Measurements from ENCODE around the gene DNAJB13.
"Not testable (repeated sequence)": the region's sequence is repeated elsewhere in the genome, so short reads cannot be mapped to it uniquely, and the experiment has no call there.

DNAJB13 gene

DNA sequence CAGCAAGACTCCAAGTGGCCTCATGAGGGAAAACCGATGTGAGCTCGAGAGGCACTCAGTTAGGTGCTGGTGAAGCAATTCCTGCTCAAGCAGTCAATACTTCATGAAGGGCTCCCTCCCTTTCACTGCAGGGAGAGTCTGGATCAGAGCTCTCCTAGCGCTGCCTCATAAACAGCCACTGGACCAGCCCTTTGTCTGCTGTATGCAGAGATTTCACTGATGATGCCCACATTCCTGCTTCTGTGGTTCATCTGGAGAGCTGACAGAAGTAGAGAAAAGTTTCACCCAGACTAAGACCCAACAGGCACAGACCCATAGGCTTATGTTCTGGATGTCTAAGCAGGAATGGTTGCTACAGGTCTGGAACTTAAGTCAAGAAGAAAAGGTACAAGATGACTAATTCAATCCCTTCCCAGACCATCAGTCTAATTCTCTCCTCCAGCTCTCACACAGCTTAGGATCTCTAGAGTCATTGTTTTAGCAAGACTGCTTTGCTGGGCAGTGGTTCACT lies 27.8 kb downstream of the DNAJB13 start:
- no peak for DNase-seq

DNA sequence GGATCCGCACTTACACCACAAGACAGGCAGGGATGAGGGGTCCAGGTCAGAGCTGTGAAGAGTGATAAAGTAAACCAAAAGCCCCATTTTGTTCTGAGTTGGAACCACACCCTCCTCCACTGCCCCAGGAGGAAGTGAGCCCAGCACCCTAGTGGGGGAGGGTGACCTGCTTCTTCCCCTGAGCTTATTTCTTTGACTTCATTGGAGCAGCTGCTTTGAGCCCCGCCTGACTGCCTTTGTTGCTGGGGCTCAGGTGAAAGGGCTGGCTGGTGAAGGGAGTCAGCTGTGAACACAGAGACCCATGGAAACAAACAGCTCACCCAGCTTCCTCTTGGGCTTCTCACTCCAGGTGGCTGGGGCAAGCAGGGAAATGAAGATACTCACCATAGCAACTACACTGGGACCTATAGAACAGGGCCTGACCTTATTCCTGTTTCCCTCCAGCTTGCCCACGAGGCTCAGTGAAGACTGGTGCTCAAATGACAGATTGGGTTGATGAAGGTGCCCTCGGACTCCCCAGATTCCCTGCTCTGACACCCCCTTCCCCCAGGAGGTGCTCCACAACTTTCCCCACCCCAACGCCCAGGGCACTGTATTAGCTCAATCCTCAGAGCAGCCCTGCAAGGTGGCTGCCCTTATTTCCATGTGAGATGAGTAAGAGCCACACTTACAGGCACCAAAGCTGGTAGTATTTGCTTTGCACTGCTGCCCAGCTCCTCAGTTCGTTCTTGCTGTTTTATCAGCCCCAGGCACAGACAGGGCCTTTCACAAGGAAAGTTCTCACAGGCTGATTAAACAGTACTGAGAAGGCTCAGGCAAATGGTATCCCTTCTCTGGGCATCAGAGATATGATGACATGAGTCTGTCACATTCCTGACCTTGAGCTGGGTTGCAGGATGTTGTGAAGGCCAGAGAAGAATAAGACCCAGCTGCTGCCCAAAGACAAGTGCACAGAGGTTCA lies 29.5 kb downstream of the DNAJB13 start:
- DNase-seq = peak; percentile 94

DNA sequence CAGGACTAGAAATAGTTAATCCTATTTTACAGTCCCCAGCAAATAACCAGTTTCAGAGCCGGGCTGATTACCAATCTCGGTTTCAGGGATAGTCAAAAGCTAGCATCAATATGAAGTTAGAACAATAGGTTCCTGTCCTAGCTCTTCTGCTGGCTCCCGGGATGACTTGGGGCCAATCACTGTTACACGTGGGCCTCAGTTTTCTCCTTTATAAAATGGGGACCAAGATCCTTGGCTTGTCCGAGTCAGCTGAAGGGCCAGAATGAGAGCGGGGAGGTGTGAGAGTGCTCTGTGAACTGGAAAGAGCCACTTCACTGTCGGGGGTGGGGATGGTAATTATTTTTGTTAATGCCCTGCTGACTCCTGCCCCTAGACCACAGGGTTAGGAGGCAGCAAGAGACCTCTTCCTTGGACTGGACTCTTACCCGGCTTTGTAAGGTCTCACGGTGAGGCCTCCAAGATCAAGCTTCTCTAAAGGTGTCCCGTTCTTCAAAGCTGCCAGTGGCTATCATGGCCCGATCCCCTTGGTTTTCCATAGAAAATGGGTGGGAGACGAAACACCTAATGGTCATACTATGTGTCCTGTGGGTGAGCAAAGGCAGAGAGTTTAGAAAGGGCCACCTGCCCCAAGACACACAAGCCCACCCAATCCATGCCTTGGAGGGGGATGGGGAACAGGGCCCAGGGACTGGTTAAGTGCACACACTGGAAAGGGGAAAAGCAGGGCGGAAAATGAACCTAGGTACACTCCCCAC lies 30.4 kb downstream of the DNAJB13 start:
- DNase-seq = peak; percentile 29

DNA sequence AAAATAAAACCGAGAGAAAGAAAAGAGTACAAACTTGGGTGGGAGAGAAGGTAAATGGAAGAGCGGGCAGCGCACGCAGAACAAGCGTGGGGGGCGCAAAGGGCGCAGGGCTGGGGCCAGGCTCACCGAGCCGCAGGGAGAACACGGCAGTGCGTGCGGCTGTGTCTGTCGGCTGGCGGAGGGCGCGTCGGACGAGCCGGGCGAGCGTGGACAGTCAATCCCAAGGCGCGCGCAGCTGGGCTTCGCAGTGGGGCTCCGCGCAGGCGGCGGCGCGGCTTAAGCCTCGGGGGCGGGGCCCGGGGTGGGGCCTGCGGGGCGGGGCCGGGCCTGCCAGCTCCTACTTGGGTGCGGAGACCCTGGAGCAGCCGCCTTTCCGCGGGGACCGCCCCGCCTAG lies 31.8 kb downstream of the DNAJB13 start, which contains the start of gene UCP2:
Gene UCP2 (minus strand): TSS at position 249 of the 395 bp plus-strand sequence. CDS start 4,465 bp downstream, outside the sequence.
- DNase-seq = peak; percentile 94

DNA sequence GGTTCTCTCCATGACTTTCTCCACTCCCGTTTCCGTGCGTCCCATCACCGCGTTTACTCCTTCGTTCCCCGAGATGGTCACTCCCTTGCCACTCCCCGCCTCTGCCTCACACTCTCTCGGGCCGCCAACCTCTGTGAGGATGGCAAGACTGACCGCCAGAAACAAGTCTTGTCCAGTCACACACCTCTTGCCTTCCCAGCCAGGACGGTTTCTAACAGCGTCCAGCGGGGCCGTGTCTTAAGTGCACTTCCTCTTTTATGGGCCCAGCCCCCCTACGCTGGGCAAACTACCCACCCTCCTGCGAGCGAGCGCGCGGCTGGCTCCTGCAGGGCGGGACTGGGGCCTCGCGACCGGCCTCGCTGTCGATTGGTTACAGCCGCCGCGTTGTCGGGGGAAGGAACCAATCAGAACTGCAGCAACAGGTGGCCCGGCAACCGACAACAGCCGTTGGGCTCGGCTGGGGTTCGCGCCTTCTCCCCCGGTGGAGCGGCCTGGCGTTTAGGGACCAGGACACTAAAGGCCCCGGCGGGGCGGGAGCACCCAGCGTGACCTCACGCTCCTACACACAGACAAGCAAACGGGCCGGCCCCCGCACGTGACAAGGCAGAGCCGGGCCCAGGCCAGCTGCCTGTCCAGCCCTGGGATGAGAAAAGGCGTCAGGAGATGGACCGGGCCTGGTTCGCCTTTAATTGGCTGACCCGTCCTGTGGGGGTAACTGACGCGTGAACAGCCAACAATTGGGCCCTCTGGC lies 32.3 kb downstream of the DNAJB13 start:
- peak; percentile 97 for DNase-seq

DNA sequence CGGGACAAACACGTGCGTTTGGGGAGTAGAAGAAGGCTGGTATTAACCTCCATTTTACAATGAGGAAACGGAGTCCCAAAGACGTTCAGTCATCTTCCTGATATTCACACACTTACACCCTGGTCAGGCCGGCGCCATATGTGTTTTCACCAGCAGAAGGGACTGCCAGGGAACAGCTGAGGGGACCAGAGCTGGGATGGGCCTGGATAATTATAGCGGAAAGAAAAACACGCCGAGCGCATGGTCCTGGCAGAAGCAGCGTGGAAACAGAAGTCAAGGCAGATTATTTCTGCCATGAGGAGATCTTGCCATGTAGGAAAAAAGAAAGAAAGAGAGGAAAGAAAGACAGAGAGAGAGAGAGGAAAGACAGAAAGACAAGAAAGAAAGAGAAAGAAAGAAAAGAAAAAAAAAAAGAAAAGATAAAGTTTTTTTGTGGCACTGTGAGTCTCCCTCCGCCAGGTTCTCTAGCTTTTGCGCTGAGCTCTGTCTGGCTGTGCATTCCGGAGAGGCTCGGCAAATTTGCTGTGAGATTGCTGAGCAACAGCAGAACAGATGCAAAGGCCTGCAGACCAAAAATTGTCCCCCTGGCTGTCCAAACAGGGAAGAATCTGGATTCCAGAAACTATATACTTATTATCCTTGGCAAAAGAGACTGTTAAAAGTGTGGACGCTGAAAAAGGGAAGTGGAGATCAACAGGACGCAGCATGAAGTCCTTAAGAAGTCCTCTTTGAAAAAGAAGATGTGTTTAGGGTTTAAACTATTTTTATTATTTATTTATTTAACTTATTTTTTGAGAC lies 33.1 kb downstream of the DNAJB13 start:
- no peak for DNase-seq

DNA sequence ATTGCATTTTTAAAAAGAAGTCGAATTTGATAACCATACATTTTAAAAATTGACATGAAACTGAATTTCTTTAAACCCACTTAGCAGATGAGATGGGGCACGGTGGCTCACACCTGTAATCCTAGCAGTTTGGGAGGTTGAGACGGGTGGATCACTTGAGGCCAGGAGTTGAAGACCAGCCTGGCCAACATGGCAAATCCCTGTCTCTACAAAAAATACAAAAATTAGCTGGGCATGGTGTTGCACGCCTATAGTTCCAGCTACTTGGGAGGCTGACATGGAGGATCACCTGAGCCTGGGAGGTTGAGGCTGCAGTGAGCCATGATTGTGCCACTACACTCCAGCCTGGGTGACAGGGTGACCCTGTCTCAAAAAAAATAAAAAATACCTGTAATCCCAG lies 34.8 kb downstream of the DNAJB13 start:
- DNase-seq = not testable (repeated sequence)

DNA sequence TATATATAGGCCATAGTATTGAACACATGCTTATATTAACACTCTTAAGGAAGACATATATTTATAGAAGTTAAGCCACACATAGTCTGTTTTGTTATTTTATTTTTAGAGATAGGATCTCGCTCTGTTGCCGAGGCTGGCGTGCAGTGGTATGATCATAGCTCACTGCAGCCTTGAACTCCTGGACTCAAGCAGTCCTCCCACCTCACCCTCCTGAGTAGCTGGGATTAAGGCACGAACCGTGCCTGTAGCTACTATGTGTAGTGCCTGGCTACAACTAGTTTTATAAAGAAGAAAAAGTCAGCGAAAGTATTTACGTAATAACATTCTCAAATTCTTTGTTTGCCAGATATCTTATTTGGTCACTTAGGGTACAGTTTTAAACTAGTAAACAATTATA lies 37.4 kb downstream of the DNAJB13 start:
- DNase-seq = no peak

DNA sequence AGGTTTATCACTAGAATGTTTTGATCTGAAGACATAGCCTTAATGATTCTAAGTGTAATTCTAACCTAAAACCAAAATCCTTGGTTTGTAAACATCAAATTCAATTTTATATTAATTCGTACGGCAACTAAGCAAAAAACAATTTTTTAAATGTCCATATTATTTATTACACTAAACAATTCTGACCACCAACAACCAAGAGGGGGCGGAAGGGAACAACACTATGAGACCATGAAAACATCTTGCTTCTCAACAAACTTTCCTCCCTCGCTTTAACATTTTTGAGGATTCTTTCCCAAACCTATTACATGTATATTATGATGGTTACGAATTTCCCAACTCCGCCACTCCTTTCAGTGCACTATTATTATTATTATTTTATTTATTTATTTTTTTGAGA lies 38.3 kb downstream of the DNAJB13 start:
- no peak for DNase-seq

DNA sequence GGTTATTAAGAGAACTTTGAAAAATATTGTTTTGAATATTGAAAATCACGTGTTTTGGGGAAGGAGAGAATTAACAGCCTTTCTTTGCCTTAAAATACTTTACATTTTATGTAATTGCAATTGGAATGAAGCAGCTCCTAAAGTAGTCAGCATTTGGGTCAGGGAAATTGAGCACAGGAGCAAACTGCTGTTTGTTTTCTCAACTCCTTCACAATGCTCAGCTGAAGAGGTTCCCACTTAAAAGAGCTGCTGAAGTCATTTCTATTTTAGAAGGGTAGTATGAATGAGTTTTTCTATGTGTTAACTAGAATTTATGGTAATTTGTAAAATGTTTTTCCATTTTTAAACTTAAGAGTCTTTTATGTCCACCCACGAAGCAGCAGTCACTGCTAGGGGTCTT lies 39.9 kb downstream of the DNAJB13 start:
- no peak for DNase-seq

DNA sequence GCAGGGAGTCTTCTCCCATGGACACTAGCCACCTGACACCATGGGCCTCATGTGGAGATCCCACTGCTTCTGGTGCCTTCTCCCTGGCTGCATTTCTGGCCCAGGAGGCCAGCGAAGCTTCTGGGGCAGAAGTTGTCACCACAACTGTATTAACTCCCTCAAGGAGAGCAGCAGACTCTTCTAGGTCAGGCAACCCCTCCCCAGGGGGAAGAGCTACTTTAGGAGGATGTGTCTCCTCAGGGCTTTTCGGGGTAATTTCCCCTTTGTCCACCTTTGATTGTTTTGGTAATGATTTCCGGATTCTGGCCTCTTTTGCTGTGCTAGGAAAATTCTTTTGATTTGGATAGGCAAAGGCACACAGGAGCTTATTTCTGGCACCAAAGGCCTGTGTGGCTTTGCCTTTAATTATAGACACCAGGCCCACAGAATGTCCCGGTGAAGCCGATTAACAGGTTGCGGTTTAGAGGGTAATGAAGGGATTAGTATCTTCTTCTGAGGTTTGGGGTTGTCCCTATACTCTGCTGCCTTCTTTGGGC lies 40.7 kb downstream of the DNAJB13 start:
- no peak for DNase-seq

DNA sequence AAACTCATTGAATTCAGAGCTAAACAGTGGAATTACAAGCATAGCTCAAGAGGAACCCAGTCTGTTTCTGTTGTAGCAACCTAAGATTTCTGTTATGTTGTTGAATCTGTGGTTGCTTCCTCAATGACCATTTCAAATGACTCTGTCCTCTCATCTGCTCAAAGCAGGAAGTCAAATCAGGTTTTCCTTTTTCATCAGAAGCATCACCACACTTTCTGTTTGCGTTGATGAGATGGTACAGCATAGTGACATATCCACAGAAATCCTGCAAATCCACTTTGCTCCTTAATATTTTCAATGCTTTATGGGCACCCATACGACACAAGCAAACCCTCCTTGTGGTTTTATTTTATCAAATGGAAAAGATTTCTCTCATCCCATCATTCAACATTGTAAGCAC lies 44.4 kb downstream of the DNAJB13 start:
- DNase-seq = peak; percentile 95

DNA sequence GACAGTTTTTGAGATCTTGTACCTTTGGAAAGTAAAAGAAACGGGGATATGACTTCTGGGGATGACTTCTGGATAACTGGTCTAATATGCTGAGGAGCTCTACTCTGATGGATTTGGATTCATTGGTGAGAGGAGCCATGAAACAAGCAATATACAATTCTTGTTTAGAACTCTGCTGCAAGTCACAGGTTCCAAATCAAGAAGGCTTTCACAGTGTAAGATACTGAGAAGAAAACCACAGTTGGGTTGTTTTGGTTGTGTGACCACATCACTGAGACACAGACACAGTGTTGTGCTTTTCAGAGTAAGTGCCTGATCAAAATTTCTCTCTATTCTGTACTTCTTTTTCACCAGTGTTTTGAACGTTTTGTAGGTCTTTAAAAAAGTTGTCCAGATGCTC lies 44.9 kb downstream of the DNAJB13 start:
- DNase-seq = peak; percentile 95

DNA sequence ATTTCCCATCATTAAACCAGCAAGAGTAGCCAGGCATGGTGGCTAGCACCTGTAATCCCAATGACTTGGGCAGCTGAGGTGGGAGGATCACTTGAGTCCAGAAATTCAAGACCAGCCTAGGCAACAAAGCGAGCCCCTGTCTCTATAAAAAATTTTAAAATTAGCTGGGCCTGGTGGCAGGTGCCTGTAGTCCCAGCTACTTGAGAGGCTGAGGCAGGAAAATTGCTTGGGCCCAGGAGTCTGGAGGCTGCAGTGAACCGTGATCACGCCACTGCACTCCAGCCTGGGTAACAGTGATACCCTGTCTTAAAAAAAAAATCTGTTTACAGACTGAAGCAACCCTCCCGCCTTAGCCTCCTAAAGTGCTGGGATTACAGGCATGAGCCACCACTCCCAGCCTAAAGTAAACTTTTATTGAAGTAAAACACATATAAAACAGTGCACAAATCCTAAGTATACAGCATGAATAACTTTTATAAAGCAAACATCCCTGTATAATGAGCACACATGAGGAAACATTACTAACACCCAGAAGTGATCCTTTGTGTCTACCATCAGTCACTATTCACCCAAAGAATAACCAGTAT lies 45.4 kb downstream of the DNAJB13 start:
- DNase-seq = no peak

DNA sequence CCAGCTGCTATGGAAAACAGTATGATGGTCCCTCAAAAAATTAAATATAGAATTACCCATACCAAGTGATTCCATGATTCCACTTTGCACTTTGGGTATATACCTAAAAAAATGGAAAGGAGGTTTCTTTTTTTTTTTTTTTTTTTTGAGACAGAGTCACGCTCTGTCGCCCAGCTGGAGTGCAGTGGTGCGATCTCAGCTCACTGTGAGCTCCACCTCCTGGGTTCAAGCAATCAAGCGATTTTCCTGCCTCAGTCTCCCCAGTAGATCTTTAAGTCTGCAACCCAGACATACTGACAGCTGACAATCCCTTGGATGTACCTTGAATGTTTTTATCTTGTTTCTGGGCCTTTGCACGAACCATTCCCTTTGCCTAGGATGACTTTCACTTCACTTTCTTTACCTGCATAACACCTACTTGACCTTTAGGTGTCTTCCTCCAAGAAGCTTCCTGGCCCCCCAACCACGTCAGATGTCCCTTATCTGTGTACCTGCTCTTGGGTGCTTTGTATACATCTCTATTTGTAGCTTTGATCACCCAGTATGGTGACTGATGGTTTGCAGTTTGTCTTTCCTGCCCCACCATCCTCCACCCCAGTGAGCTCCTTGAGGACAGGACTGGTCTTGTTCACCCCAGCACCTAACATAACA lies 46.4 kb downstream of the DNAJB13 start:
- no peak for DNase-seq

DNA sequence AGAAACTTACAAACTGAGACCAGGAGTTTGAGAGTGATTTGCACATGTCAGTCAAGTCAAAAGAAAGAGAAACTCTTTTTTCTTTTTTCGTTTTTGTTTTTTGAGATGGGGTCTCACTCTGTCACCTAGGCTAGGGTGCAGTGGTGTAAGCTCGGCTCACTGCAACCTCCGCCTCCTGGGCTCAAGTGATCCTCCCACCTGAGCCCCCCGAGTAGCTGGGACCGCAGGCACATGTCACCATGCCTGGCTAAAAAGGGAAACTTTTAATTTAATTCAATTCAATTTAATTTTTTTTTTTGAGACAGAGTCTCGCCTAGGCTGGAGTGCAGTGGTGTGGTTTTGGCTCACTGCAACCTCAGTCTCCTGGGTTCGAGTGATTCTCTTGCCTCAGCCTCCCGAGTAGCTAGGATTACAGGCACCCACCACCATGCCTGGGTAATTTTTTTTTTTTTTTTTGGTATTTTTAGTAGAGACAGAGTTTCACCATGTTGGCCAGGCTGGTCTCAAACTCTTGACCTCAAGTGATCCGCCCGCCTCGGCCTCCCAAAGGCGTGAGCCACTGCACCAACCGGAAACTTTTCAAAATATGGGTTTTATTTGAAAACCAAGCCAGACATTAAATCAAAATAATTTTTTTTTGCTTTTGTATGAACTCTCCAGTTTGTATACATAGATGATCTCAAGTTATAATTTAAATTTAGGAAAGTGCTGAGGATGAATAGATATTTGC lies 48.2 kb downstream of the DNAJB13 start:
- no peak for DNase-seq

DNA sequence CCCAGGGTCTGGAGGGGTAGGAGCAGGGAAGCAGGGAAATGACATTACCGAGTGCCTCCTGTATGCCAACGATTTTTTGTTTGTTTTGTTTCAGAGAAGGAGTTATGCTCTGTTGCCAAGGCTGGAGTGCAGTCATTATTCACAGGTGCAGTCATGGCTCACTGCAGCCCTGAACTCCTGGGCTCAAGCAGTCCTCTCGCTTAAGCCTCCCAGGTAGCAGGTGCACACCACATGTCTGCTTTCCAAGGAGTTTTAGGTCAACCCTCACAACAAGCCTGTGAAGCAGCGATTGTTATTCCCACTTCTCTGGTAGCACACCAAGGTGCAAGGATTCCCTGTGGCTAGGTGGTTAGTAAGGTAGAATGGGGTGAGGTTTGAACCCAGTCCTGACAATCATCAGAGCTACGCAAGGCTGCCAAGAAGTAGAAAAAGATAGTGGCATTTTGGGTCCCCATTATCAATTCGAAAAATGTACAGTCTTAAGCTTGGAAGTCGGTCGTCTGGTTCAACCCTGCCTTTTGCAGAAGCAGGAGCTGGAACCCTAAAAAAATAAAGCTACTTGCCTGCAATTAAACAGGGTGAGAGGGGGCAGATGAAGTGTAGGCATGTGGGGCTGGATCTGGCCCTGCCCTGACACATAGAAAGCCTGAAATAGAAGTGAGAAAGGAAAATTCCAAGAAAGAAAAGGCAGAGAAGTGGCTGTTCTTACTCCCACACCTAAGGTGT lies 48.9 kb downstream of the DNAJB13 start:
- DNase-seq = no peak

DNA sequence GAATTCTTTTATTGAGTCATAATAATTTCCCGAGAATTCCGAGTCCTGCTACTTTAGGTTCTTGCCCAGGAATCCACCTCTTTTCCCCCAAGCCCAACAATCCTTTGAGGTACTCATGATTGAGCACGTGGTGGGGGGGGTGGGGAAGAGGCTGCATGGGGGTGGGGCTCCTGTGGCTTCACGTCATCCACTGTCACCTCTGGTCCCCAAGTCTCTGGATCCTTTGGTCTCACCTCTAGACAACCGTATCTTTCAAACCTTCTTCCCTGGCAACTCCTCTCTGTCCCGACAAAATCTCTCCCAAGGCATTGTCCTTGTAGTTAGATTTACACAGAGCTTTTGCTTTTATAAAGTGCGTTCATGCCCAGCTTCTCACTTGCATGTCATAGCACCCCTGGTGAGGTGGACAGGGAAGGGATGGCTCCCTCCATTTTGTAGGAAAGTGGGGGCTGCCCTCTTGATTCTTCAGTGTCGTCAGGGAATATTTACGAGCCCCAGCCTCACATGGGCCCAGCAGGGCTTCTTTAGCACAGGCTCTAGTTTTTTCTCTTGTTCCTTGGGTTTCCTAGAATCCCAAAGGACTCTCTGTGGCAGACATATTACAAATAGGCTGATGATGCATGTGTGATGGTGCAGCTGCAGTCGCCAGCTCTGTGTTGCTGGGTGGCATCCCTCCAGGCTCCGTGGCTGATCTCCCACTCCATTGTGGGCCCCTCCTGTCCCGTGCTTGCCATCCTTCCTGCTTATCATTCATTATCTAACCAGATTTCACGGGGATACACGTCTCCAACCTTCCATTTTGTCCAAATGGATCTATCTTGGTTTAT lies 49.7 kb downstream of the DNAJB13 start:
- DNase-seq = no peak
